Measurements from ENCODE around the gene MNT. TPM values are rescaled to one million over a fixed set of nuclear protein-coding genes. Genes with fewer than 3 reads are reported as not detected.

MNT gene
- total RNA-seq, 1 experiment from 2014 or later, result 38.9 TPM

DNA sequence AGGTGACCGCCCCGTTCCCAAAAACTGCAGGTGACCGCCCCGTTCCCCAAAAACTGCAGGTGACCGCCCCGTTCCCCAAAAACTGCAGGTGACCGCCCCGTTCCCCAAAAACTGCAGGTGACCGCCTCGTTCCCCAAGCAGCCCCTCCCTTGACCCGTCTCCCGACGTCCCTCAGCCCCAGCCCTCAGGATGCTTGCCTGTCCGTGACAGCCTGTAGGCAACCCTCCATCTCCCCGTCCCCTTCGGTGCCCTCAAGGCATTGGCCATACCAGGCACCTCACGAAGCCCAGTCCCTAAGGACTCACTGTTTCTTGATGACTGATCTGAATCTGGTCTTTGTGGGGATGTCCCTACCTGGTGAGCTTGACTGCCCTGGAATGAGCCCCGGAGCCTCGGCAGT, 38.4 kb downstream of the MNT start:
- H3K4ac ChIP-seq (ENCODE audit: low read depth, low read length), result no peak overlapping the region
- no peaks in the 10 kb centered on the region for H3K9me3 ChIP-seq (ENCODE audit: control insufficient read depth, low read depth, low read length)
- Mint-ChIP-seq H3K27ac (peak overlapping the region in 2 of 3 experiments; percentile 70 to 88; a peak in 3 of 7 replicates), H3K9me3 (no peaks in the 10 kb centered on the region), H3K27me3 (ENCODE audit: low read depth) (peaks cover 3% of the 10 kb centered on the region; the same call in 1 of the 2 replicates), H3K4me3 (no peak overlapping the region; a peak in 1 of 5 replicates), H3K4me1 (peaks cover 2 to 4% of the 10 kb centered on the region in 2 experiments), H3K36me3 (ENCODE audit: insufficient read depth in 1 of 3, low read depth in 3 of 3) (peaks cover 4 to 18% (median 8%) of the 10 kb centered on the region in 3 experiments; a peak in 6 of 7 replicates)
- H4K20me1 ChIP-seq (ENCODE audit: control insufficient read depth, insufficient read depth, insufficient read length), result no peaks in the 10 kb centered on the region
- H3K27ac ChIP-seq (ENCODE audit: insufficient read length, low read depth, low read length), result no peak overlapping the region
- no peak overlapping the region for H2BK5ac ChIP-seq (ENCODE audit: insufficient read length, low read length)
- WGBS (ENCODE audit: extremely low coverage, insufficient read length, low lambda C conversion rate), result no CpG with 5 or more reads among the region's 19 CpGs
- no peaks in the 10 kb centered on the region for H3K27me3 ChIP-seq (ENCODE audit: insufficient read depth, low read length)
- H3K23ac ChIP-seq (ENCODE audit: insufficient read length, low read depth, low read length), result no peak overlapping the region
- TF ChIP-seq, protein P1, sequence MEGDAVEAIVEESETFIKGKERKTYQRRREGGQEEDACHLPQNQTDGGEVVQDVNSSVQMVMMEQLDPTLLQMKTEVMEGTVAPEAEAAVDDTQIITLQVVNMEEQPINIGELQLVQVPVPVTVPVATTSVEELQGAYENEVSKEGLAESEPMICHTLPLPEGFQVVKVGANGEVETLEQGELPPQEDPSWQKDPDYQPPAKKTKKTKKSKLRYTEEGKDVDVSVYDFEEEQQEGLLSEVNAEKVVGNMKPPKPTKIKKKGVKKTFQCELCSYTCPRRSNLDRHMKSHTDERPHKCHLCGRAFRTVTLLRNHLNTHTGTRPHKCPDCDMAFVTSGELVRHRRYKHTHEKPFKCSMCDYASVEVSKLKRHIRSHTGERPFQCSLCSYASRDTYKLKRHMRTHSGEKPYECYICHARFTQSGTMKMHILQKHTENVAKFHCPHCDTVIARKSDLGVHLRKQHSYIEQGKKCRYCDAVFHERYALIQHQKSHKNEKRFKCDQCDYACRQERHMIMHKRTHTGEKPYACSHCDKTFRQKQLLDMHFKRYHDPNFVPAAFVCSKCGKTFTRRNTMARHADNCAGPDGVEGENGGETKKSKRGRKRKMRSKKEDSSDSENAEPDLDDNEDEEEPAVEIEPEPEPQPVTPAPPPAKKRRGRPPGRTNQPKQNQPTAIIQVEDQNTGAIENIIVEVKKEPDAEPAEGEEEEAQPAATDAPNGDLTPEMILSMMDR (conservative IDR thresholded peaks at IDR 0.05), result no peak
- H2BK120ac ChIP-seq (ENCODE audit: low read depth, low read length, poor library complexity, severe bottlenecking), result no peak overlapping the region
- H3K18ac ChIP-seq (ENCODE audit: insufficient read length, low read depth, low read length), result no peak overlapping the region
- H3K23me2 ChIP-seq (ENCODE audit: insufficient read length, low read depth, low read length, poor library complexity, severe bottlenecking), result no peaks in the 10 kb centered on the region
- no peak overlapping the region for H2BK20ac ChIP-seq (ENCODE audit: low read depth, low read length, poor library complexity, severe bottlenecking)
- no peak overlapping the region for H3K14ac ChIP-seq (ENCODE audit: insufficient read depth, low read length)
- H3K4me1 ChIP-seq (ENCODE audit: insufficient read depth, low read length), result 0 out of 2 replicates have a peak, but pooled peaks cover 2% of the 10 kb centered on the region
- no peak for DNase-seq
- H3K56ac ChIP-seq (ENCODE audit: insufficient read length, low read depth, low read length), result no peak overlapping the region
- H4K91ac ChIP-seq (ENCODE audit: insufficient read length, low read depth, low read length), result no peak overlapping the region
- no peak overlapping the region for H4K5ac ChIP-seq (ENCODE audit: insufficient read length, low read depth, low read length)
- H3K4me2 ChIP-seq (ENCODE audit: insufficient read depth, insufficient read length, low read length), result no peak overlapping the region
- no peak overlapping the region for H2BK15ac ChIP-seq (ENCODE audit: low read depth, low read length)
- no peak overlapping the region for H3K9ac ChIP-seq (ENCODE audit: extremely low read depth, insufficient read length, low read length)
- H2BK12ac ChIP-seq (ENCODE audit: insufficient read length, low read depth, low read length), result no peak overlapping the region
- no peak overlapping the region for H4K8ac ChIP-seq (replicated peaks; ENCODE audit: insufficient read length, low read depth, low read length)
- H3K79me1 ChIP-seq (ENCODE audit: insufficient read depth, low read depth, low read length, poor library complexity, severe bottlenecking), result no peaks in the 10 kb centered on the region
- no peak overlapping the region for H2AFZ ChIP-seq (ENCODE audit: low read length)
- H2AK5ac ChIP-seq (ENCODE audit: insufficient read length, low read length), result no peak overlapping the region
- H3T11ph ChIP-seq (ENCODE audit: low read length), result no peak overlapping the region
- no peaks in the 10 kb centered on the region for H3K79me2 ChIP-seq (ENCODE audit: insufficient read depth, low read length)

Measured in H9 (cell line).